MCF 10A (cell line): Measurements from ENCODE around the gene TCERG1L. TPM values are rescaled to one million over a fixed set of nuclear protein-coding genes. Genes with fewer than 3 reads are reported as not detected.

Experiments
- BruUV-seq: library from RNA; stranded (reverse); fragments of 400-500 nt; replicated peaks from 2 replicates; lab custom pipeline; 2021; lab: Mats Ljungman, UMichigan
- CTCF ChIA-PET: fragments of 300-600 bp; sonication (Branson Sonifier 250); formaldehyde crosslinking; extraction: SDS; loops from one replicate; lab custom pipeline; 2021; ENCODE audit warnings: antibody characterized with exemption, inconsistent platforms; lab: Yijun Ruan, JAX
- POLR2A ChIA-PET: fragments of 300-600, 350-650 bp; sonication (Branson Sonifier 250); formaldehyde crosslinking; extraction: SDS; loops from one replicate; lab custom pipeline; 2020; ENCODE audit warnings: antibody characterized with exemption, inconsistent platforms; lab: Yijun Ruan, JAX
- DNase-seq: peaks from one replicate; pipeline ENCODE4 v3.0.0-alpha.2; 2018; ENCODE audit not compliant: unreplicated experiment
- H3K27ac Mint-ChIP-seq: one replicate; pipeline ENCODE4 v1.8.0; 2022; ENCODE audit warnings: mild to moderate bottlenecking, low read depth, mixed read lengths; ENCODE audit not compliant: unreplicated experiment
- H3K27me3 Mint-ChIP-seq: one replicate; pipeline ENCODE4 v1.8.0; 2022; ENCODE audit warnings: mixed read lengths; ENCODE audit not compliant: insufficient read depth, unreplicated experiment
- H3K36me3 Mint-ChIP-seq: one replicate; pipeline ENCODE4 v1.8.0; 2022; ENCODE audit warnings: mild to moderate bottlenecking, moderate library complexity, mixed read lengths; ENCODE audit not compliant: insufficient read depth, unreplicated experiment
- H3K4me1 Mint-ChIP-seq: one replicate; pipeline ENCODE4 v1.8.0; 2022; ENCODE audit warnings: mixed read lengths; ENCODE audit not compliant: insufficient read depth, unreplicated experiment
- H3K4me3 Mint-ChIP-seq: one replicate; pipeline ENCODE4 v1.8.0; 2022; ENCODE audit warnings: mild to moderate bottlenecking, moderate library complexity, mixed read lengths; ENCODE audit not compliant: unreplicated experiment
- H3K9me3 Mint-ChIP-seq: one replicate; pipeline ENCODE4 v1.8.0; 2022; ENCODE audit warnings: mixed read lengths; ENCODE audit not compliant: unreplicated experiment
- intact Hi-C: fragments of 100-400 bp; cut with micrococcal nuclease; formaldehyde crosslinking; loops from 2 replicates; pipeline ENCODE4 v1.14.1; 2022
- total RNA-seq: library from RNA; stranded (reverse); gene quantifications from 2 replicates; pipeline ENCODE4 v1.2.3, GENCODE V29; 2022
- TF ChIP-seq, protein P1 (sequence below): fragments of 200-600 bp; IDR thresholded peaks from one replicate; pipeline ENCODE4 v1.8.0; 2022; ENCODE audit warnings: antibody characterized with exemption, mild to moderate bottlenecking; ENCODE audit not compliant: unreplicated experiment

The TCERG1L gene
- total RNA-seq, 1 experiment from 2014 or later: not detected

DNA sequence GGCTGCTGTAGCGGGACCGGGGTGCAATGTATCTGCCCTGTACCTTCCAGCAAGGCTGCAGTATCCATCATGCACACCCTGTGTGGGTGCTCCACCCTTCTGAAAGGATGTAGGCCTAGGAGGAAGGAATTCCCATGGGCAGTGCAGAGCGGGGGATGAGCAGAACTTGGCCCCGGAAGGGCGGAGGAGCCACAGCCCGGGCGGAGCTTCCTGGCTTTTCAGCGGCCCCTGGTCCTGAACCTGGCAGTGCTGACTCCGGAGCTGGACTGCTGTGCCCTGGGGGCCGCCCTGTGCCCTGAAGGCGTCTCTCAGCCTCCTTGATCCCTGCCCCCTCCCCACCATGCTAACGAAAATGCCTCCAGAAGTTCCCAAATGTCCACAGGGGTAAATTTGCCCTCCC is 175.8 kb downstream of the TCERG1L start:
- H3K4me3 Mint-ChIP-seq: no peak overlapping the region

DNA sequence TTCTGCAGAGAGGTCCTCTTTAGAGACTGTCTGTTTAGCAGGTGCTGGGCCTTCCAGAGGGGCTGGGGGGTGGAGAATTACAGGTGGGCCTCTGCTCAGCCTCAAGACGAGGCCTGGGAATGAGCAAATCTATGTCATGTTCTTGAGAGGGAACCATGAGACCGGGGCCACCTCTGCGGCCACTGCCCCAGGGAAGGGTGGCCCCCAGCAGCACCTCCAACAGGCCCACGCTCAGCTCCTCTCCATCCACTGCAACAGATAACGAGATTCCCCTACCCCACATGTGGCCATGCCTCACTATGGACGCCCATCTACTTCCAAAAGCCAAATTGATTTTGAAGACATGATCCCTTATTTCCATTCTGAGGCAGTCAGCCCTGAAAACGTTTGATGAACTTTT is 176.9 kb downstream of the TCERG1L start:
- H3K36me3 Mint-ChIP-seq: no peaks in the 10 kb centered on the region
- no TSS peak for BruUV-seq
- no peak overlapping the region for H3K4me3 Mint-ChIP-seq
- no peak overlapping the region for H3K27ac Mint-ChIP-seq
- intact Hi-C loops: no loop called here
- peaks cover 15% of the 10 kb centered on the region for H3K27me3 Mint-ChIP-seq
- CTCF ChIA-PET: interaction anchor here (0.7 kb wide), 1 partner anchor 11 kb away, joined by 3 read pairs; no protein-coding TSS in a partner anchor
- no peaks in the 10 kb centered on the region for H3K4me1 Mint-ChIP-seq
- DNase-seq: no peak
- POLR2A ChIA-PET: no interaction called here
- H3K9me3 Mint-ChIP-seq: no peaks in the 10 kb centered on the region
- TF ChIP-seq, protein P1, sequence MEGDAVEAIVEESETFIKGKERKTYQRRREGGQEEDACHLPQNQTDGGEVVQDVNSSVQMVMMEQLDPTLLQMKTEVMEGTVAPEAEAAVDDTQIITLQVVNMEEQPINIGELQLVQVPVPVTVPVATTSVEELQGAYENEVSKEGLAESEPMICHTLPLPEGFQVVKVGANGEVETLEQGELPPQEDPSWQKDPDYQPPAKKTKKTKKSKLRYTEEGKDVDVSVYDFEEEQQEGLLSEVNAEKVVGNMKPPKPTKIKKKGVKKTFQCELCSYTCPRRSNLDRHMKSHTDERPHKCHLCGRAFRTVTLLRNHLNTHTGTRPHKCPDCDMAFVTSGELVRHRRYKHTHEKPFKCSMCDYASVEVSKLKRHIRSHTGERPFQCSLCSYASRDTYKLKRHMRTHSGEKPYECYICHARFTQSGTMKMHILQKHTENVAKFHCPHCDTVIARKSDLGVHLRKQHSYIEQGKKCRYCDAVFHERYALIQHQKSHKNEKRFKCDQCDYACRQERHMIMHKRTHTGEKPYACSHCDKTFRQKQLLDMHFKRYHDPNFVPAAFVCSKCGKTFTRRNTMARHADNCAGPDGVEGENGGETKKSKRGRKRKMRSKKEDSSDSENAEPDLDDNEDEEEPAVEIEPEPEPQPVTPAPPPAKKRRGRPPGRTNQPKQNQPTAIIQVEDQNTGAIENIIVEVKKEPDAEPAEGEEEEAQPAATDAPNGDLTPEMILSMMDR: no peak

More for the DNA sequence above, 175.8 kb downstream of the TCERG1L start:
- DNase-seq: no peak
- Mint-ChIP-seq H3K9me3 (no peaks in the 10 kb centered on the region), H3K36me3 (no peaks in the 10 kb centered on the region), H3K4me1 (no peaks in the 10 kb centered on the region), H3K27ac (no peak overlapping the region), H3K27me3 (peaks cover 19% of the 10 kb centered on the region)
- CTCF ChIA-PET: no interaction called here
- TF ChIP-seq, protein P1: no peak
- no TSS peak for BruUV-seq
- POLR2A ChIA-PET: no interaction called here
- intact Hi-C loops: no loop called here

GRCh38 chr10:131134001-131134576 is 177.4 kb downstream of the TCERG1L start:
- Mint-ChIP-seq H3K9me3 (no peaks in the 10 kb centered on the region), H3K27me3 (peaks cover 9% of the 10 kb centered on the region), H3K36me3 (no peaks in the 10 kb centered on the region), H3K4me1 (no peaks in the 10 kb centered on the region), H3K4me3 (no peak overlapping the region), H3K27ac (no peak overlapping the region)
- ChIA-PET CTCF (interaction anchor here (0.7 kb wide), 2 partner anchors 11 to 331 kb away, joined by 3 to 4 read pairs; no protein-coding TSS in a partner anchor), POLR2A (no interaction called here)
- BruUV-seq: no TSS peak
- DNase-seq: no peak
- TF ChIP-seq, protein P1: no peak
- intact Hi-C loops: no loop called here

DNA sequence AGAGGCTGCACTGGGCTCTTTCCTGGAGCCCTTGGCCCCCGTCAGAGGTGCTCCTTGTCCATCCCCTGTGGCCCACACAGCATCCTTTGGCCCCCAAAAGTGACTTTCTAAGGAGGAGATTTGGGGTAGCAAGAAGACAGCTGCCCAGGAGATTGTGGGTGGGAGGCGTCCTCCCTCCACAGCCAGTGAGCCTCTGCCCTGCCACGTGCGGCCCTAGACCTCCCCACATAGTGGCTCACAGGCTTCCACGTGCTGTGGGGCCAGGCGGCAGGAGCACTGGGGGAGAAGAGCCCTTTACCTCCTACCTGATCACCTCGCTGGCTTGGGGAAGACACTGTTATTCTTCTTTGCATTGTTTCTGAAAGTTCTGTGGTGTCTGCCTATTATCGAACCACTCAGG is 178.8 kb downstream of the TCERG1L start:
- H3K27ac Mint-ChIP-seq: no peak overlapping the region
- no TSS peak for BruUV-seq
- H3K9me3 Mint-ChIP-seq: peaks cover 6% of the 10 kb centered on the region
- no peak overlapping the region for H3K4me3 Mint-ChIP-seq
- no peak for DNase-seq
- no peaks in the 10 kb centered on the region for H3K36me3 Mint-ChIP-seq
- ChIA-PET CTCF (interaction anchor here (0.6 kb wide), 1 partner anchor 836 kb away, joined by 3 read pairs; no protein-coding TSS in a partner anchor), POLR2A (no interaction called here)
- no peaks in the 10 kb centered on the region for H3K27me3 Mint-ChIP-seq
- H3K4me1 Mint-ChIP-seq: no peaks in the 10 kb centered on the region
- TF ChIP-seq, protein P1: no peak
- intact Hi-C loops: no loop called here
